Transverse colon (tissue), 4 donors: ENCODE results near the gene PIK3CD.

Source experiments
- POLR2A ChIP-seq: fragments of 450-650 bp; IDR thresholded peaks from one replicate; pipeline ENCODE4 v1.6.1; 2016; ENCODE audit warnings: antibody characterized with exemption, mild to moderate bottlenecking, moderate library complexity
- POLR2AphosphoS5 ChIP-seq, 3 donors: sonication (generic); formaldehyde crosslinking; IDR thresholded peaks; one replicate each; pipeline ENCODE4 v1.6.1; 2016; ENCODE audit warnings: antibody characterized with exemption in 3 of 3
- TF ChIP-seq, protein P1 (sequence below), 5 experiments: fragments of 200-600 bp in 3 of 5; fragments of 450-650 bp in 2 of 5; sonication (generic) in 3 of 5; IDR thresholded peaks; 1 replicate in 2 of 5; 2 replicates in 3 of 5; pipeline ENCODE4 v1.5.1; 2016 to 2017; ENCODE audit warnings: antibody characterized with exemption in 5 of 5, inconsistent platforms in 3 of 5, mild to moderate bottlenecking in 2 of 5, moderate library complexity in 1 of 5

DNA sequence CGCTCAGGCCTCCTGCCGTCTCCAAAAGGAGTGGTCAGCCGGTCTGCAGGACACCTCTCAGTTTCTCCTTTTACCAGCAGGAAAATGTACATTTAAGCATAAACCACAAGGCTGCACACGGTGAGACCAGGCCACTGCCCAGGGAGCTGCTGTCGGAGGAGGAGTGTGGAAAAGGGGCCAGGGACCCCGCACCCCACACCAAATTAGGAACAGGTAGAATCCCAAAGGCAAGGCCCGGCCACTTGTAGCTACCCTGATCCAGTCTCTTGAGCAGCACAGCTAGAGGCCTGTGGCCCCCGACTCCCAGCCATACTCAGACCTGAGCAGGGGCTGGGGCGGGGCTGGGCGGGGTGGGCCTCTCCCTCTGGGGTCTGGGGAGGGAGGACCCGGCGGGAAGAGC is 78.0 kb downstream of the PIK3CD start:
- TF ChIP-seq, protein P1, sequence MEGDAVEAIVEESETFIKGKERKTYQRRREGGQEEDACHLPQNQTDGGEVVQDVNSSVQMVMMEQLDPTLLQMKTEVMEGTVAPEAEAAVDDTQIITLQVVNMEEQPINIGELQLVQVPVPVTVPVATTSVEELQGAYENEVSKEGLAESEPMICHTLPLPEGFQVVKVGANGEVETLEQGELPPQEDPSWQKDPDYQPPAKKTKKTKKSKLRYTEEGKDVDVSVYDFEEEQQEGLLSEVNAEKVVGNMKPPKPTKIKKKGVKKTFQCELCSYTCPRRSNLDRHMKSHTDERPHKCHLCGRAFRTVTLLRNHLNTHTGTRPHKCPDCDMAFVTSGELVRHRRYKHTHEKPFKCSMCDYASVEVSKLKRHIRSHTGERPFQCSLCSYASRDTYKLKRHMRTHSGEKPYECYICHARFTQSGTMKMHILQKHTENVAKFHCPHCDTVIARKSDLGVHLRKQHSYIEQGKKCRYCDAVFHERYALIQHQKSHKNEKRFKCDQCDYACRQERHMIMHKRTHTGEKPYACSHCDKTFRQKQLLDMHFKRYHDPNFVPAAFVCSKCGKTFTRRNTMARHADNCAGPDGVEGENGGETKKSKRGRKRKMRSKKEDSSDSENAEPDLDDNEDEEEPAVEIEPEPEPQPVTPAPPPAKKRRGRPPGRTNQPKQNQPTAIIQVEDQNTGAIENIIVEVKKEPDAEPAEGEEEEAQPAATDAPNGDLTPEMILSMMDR (IDR thresholded peaks at IDR 0.05) = no peak
- TF ChIP-seq POLR2AphosphoS5 (IDR thresholded peaks at IDR 0.05) (no peak), POLR2A (no peak)
